Hypothalamus (tissue), 51 donors: ENCODE measurements around the gene APOB.

Experiments used
- DNase-seq, 51 donors: peaks; one replicate each; lab custom pipeline; 2025; lab: John Stamatoyannopoulos, UW

APOB gene

GRCh38 chr2:21022792-21023367, 21.0 kb downstream of the APOB start:
- no peak for DNase-seq

- no peak for DNase-seq
These were observed 22.4 kb downstream of the APOB start for GRCh38 chr2:21021430-21021829.

- DNase-seq = no peak
These were observed 23.1 kb downstream of the APOB start for GRCh38 chr2:21020668-21021288.

- DNase-seq = no peak
These were observed 23.7 kb downstream of the APOB start for GRCh38 chr2:21020031-21020667.

- DNase-seq = no peak
These were observed 24.2 kb downstream of the APOB start for GRCh38 chr2:21019678-21020021.

DNA sequence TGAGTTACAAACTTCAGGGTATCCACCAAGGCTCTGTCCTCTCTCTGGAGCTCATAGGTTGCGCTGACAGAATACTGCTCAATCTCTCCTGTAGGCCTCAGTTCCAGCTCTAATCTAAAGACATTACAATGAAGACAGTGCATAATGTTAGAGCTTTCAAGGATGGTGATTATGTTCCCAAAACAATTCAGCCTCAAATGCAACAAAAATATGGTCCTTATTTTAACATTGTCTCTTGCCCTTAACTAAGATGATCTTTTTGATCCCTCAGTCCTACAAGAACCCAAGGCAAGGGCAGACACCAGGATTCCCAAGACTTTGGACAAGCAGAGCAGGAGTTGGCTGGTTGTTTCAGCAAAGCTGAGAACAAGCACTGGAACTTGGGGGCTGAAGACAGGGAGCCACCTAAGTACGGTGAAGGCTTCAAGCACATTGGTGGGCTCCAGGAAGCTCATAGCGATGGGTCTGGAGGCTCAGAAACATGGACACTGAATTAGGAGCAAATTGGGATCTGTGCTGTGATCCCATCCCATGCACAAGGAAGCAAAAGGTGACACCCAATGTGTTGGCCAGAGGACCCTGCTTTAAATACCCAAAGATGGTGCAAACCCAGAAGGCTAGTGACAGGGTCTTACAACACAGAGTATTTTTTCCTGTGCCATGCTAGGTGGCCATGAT, 24.7 kb downstream of the APOB start:
- no peak for DNase-seq

DNA sequence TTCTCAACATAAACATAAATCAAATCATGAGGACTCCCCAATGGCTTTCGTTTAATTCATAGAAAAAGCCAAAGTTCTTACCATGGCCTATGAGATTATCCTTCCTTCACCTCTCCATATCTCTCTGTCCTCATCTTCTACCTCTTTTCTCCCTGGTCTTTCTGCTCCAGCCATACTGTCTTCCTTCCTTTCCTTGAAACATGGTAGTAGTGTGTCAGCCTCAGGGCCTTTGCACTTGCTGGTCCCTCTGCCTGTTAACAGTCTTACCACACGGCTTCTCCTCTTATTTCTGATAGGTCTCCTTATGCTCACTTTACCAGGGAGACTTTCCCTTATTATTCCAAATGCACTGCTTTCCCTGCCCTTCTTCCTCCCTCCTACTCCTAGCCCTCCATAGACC, 25.6 kb downstream of the APOB start:
- no peak for DNase-seq

GRCh38 chr2:21017748-21018276, 26.1 kb downstream of the APOB start:
- no peak for DNase-seq

GRCh38 chr2:21015281-21015645, 28.6 kb downstream of the APOB start:
- no peak for DNase-seq

- no peak for DNase-seq
These were observed 29.3 kb downstream of the APOB start for GRCh38 chr2:21014364-21015280.

GRCh38 chr2:21013043-21013816, 30.6 kb downstream of the APOB start:
- DNase-seq = no peak

GRCh38 chr2:21012557-21012937, 31.3 kb downstream of the APOB start:
- DNase-seq = no peak

- no peak for DNase-seq
These were observed 31.9 kb downstream of the APOB start for GRCh38 chr2:21011876-21012556.

DNA sequence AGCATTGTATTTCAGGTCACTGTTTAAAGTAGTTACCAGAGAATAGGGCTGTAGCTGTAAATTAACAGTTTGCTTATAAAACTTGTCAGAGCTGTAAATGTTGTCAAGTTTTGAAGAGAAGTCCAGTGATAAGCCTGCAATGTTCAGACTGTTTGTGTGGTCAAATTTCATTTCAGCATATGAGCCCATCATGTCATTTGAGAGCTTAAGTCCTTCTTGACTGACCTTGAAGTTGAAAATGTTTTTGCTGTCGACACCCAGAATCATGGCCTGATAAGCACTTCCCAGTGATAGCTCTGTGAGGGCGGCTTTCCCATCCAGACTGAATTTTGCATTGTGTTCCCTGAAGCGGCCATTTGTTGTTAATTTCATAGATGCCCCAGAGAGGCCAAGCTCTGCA, 32.4 kb downstream of the APOB start:
- DNase-seq = no peak

GRCh38 chr2:21010813-21011439, 32.9 kb downstream of the APOB start:
- DNase-seq = no peak

GRCh38 chr2:21009662-21010225, 34.1 kb downstream of the APOB start:
- no peak for DNase-seq

- DNase-seq = no peak
These were observed 34.8 kb downstream of the APOB start for GRCh38 chr2:21008790-21009661.
